GM21528 (cell line): ENCODE results near the gene DYNC1I1.
A peak's percentile ranks its signal among the peaks of the same experiment; 100 is the strongest.

Source experiments
- ATAC-seq: cut with Tn5 transposase; IDR thresholded peaks from one replicate; pipeline ENCODE4 v1.9.1; 2021; ENCODE audit warnings: mild to moderate bottlenecking, moderate library complexity; ENCODE audit not compliant: unreplicated experiment, low FRiP score

The DYNC1I1 gene

GRCh38 chr7:95772298-95772770, at the start of gene DYNC1I1:
Gene DYNC1I1 (plus strand): TSS chr7:95772554. CDS start chr7:95804730, 32,176 bp downstream.
- peak; percentile 94 for ATAC-seq

DNA sequence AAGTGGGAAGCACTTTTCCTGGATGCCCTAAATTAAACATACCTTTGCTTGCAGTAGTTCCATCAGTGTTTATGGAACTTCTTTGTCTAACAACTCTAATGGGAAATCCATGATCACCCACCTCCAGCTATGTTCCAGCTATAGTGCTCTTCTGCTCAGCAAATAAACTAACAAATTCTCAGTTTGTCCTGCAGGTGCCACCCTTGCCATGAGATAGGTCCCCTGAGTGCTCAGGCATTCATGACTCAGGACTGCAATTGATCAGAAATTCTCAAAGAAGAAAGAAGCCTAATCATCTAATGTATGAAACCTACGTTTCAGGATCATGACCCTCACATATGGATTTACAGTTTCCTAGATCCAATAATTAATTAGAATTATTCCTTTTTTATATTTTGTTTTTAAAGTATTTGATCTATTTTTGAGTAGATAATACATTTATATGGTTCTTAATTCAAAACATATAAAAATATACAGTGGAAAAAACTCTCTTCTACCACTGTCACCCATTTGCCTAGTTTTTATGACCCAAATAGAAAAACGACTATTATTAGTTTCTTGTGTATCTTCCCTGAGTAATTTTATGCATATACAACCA, 48.7 kb upstream of the DYNC1I1 start:
- ATAC-seq: no peak

GRCh38 chr7:95725205-95725604, 47.1 kb upstream of the DYNC1I1 start:
- ATAC-seq: no peak

GRCh38 chr7:95730493-95731280, 41.7 kb upstream of the DYNC1I1 start:
- ATAC-seq: no peak

DNA sequence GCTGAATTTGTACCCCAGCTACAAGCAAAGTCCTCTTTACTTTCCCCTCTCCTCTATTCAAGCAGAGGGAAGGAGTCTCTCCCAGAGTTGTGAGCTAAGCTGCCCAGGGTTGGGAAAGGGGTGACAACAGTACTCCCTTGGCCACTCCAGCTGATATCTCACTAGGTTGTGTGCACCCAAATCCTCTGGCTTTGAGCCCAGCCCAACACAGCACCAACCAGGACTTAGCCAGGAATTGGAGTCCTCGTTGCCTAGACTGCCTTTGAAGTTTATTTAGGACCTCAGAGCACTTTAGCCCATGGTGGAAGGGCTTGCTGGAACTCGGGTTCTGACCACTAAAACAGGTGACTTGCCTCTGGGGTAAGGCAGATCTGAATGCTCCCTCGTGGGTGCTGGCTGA, 35.7 kb upstream of the DYNC1I1 start:
- no peak for ATAC-seq

GRCh38 chr7:95737828-95738505, 34.4 kb upstream of the DYNC1I1 start:
- no peak for ATAC-seq

GRCh38 chr7:95749044-95749443, 23.3 kb upstream of the DYNC1I1 start:
- no peak for ATAC-seq

DNA sequence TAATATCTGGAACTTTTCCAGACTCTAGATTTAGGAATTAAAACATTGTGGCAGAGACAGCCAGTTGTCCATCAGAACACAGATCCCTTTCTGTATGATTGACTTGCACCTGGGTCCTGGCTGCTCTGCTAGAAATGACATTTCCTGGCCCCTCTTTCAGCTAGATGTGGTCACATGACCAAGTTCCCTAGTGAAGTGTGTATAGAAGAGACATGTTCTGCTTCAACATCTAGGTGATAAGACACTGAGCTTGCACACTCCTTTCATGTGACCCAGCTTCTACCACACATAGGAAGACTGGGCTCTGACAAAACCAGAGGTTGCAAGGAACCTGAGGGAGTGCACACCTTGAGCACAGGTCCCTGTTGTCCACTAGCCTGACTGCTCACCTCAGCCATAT, 22.8 kb upstream of the DYNC1I1 start:
- ATAC-seq: no peak

DNA sequence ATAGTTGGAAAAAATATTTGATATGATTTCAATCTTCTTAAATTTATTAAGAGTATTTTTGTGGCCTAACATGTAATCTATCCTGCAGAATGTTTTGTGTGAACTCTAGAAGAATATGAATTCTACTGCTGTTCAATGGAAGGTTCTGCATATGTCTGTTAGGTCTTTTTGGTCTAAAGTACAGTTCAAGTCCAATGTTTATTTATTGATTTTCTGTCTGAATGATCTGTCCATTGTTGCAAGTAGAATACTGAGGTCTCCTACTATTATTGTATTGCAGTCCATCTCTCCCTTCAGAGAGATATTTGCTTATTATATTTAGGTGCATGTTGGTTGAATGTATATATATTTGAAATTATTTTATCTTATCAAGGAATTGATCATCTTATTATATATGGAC, 18.9 kb upstream of the DYNC1I1 start:
- ATAC-seq: no peak

DNA sequence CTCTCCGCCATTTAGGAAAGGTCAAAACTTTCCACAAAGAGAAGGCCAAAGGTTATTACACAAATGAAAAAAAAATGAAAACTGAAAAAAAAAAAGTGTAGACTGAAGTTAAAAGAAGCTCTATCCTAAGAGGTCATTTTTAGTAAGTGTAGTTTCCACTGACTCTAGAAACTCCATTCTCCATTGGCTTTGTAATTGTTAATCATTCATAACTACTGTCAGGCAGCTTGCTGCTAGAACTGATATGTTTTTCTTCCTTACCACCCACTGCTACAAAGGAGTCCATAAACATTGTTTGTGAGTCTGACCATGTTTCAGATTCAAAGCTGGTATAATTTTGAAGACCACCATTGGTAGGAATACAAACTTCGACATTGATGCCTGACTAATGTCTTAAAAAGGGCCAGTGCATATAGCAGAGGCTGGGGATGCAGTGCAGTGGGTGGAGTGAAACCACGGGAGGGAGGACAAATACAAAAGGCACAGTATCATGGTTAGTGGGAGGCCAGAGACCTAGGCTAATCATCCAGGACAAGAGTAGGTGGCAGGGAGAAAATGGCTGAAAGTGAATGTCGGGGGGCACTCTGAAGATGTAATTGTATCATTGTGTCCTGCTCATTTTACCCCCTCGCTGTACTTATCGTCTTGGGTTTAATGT, 16.9 kb upstream of the DYNC1I1 start:
- no peak for ATAC-seq

DNA sequence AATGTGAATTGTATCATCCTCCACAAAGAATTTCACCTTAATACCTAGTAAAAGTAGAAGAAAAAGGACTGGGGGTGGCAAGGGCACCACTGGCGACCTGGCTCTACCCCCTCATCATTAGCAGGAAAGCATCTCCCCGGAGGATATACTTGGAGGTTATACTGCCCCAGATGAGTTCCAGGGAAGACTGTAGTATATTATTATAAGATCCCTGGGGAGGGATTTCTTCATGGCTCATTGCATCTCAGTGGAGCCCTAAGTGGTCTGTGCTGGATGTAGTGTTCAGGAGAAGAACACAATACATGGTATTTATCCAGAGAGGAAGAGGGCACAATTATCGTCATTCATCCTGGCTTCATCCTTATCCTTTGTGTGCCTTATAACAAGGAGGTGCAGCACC, 14.2 kb upstream of the DYNC1I1 start:
- no peak for ATAC-seq

DNA sequence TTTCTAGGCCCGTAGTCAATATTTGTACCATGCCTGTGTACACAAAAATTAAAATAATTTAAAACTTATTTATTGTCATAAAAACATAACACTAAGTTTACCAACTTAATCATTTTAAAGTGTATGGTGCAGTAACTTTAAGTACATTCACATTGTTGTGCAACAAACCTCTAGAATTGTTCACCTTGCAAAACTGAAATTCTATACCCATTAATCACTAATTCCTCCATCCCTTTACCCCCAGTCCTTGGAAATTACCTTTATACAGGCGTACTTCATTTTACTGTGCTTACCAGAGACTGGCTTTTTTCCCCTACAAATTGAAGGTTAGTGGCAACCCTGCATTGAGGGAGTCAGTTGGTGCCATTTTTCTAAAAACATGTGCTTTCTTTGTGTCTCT, 6.3 kb upstream of the DYNC1I1 start:
- ATAC-seq: no peak

DNA sequence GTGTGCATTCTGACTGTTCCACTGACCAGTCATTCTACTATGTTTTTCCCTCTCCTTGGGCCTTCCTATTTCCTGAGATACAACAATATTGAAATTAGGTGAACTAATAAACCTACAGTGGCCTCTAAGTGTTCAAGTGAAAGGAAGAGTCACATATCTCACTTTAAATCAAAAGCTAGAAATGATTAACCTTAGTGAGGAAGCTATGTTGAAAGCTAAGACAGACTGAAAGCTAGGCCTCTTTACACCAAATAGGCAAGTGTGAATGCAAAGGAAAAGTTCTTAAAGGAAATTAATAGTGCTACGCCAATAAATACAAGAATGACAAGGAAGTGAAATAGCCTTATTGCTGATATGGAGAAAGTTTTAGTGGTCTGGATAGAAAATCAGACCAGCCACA, 5.7 kb upstream of the DYNC1I1 start:
- no peak for ATAC-seq

GRCh38 chr7:95772771-95773581, 622 bp downstream of the DYNC1I1 start:
- ATAC-seq: no peak

- ATAC-seq: no peak
These were observed 4.3 kb downstream of the DYNC1I1 start for GRCh38 chr7:95776561-95777185.

DNA sequence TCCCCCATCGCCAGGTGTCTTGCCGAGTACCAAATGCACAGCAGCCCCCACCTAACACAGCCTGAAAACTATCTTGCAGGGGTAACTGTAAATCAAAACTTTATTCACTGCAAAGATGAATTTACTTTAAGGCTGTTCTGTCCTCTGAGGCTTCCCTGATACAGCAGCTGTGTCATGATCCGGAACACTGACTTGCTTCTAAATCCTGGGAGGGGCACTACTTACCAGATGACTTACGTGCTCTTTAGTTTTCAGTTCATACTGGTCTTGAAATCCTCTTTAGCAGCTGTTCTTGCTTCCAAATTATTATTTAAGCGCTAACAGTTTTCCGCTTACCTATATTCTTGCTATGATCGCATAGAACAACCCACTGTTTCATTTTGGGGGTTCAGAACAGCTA, 4.9 kb downstream of the DYNC1I1 start:
- ATAC-seq: no peak

- ATAC-seq: no peak
These were observed 8.3 kb downstream of the DYNC1I1 start for GRCh38 chr7:95780665-95781064.

DNA sequence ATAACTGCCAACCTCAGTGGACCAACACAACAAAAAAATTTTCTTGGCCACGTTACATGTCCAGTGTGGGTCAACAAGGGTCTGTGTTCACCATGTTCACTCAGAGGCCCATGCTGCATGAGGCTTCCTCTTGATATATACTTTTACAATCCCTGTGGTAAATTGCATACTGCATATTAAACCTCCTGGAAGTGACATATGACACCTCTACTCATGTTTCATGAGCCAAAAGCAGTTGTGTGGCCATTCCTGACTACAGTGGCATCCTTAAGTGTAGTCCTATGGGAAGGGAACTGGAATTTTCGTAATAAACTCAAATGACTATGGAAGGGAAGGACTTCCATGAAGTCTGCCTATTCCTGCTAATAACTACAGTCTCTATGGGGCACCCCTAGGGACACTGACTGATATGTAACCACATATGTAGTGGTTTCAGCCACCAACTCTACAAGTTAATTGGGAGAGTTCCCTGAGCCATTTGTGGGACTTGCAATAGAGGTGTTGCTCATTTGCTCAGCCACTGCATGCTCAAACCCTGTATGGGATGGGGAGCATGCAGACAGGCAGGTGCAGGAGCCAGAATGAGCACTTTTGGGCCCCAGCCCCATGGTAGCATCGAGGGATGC, 9.7 kb downstream of the DYNC1I1 start:
- ATAC-seq: no peak

DNA sequence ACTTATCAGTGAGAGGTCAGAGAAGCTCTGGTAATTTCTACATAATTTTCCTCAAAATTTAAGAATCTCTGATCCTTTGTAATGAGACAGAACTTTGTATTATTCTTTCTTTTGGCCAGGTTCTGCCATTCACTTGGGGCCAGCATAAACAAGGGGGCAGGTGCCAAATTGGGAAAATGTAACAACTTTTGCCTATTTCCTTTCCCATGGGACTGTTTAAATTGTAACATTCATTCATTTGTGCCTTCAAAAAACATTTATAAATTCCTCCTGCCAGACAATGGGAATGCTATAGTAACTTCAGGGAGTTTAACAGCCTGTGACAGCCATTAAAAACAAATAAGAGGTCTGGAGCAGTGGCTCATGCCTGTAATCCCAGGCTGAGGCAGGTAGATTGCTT, 12.4 kb downstream of the DYNC1I1 start:
- ATAC-seq: no peak
